Brain pericyte (primary cell): ENCODE results near the gene SESN3.
"Not testable (repeated sequence)": the region's sequence is repeated elsewhere in the genome, so short reads cannot be mapped to it uniquely, and the experiment has no call there.

Source experiments
- DNase-seq: peaks from one replicate; pipeline ENCODE4 v3.0.0-alpha.2; 2012; ENCODE audit warnings: low read depth, low spot score

Gene SESN3

GRCh38 chr11:95219599-95219998, 11.4 kb downstream of the SESN3 start:
- no peak for DNase-seq

GRCh38 chr11:95218149-95218548, 12.9 kb downstream of the SESN3 start:
- DNase-seq, result no peak

- no peak for DNase-seq
Measured at GRCh38 chr11:95212609-95213008, 18.4 kb downstream of the SESN3 start.

GRCh38 chr11:95209535-95209934, 21.5 kb downstream of the SESN3 start:
- DNase-seq, result not testable (repeated sequence)

- DNase-seq, result no peak
Measured at GRCh38 chr11:95200781-95201457, 30.1 kb downstream of the SESN3 start.

GRCh38 chr11:95195831-95196230, 35.2 kb downstream of the SESN3 start:
- DNase-seq, result no peak

GRCh38 chr11:95193541-95193940, 37.5 kb downstream of the SESN3 start:
- no peak for DNase-seq

- no peak for DNase-seq
Measured at GRCh38 chr11:95192717-95193116, 38.3 kb downstream of the SESN3 start.

GRCh38 chr11:95187723-95188122, 43.3 kb downstream of the SESN3 start:
- no peak for DNase-seq

- no peak for DNase-seq
Measured at GRCh38 chr11:95182397-95182796, 48.6 kb downstream of the SESN3 start.

GRCh38 chr11:95175818-95176380, 55.1 kb downstream of the SESN3 start:
- DNase-seq, result no peak

- DNase-seq, result no peak
Measured at GRCh38 chr11:95170294-95170693, 60.7 kb downstream of the SESN3 start.

- DNase-seq, result no peak
Measured at GRCh38 chr11:95166781-95167180, 64.2 kb downstream of the SESN3 start.

- DNase-seq, result no peak
Measured at GRCh38 chr11:95165638-95166037, 65.4 kb downstream of the SESN3 start.

GRCh38 chr11:95163106-95163505, 67.9 kb downstream of the SESN3 start:
- no peak for DNase-seq

GRCh38 chr11:95161248-95161647, 69.8 kb downstream of the SESN3 start:
- DNase-seq, result no peak

- DNase-seq, result no peak
Measured at GRCh38 chr11:95157824-95158223, 73.2 kb downstream of the SESN3 start.

GRCh38 chr11:95156916-95157541, 74.0 kb downstream of the SESN3 start:
- no peak for DNase-seq

GRCh38 chr11:95156133-95156721, 74.8 kb downstream of the SESN3 start:
- DNase-seq, result no peak

- DNase-seq, result no peak
Measured at GRCh38 chr11:95155385-95155784, 75.6 kb downstream of the SESN3 start.

- no peak for DNase-seq
Measured at GRCh38 chr11:95154514-95154913, 76.5 kb downstream of the SESN3 start.

GRCh38 chr11:95153857-95154246, 77.2 kb downstream of the SESN3 start:
- no peak for DNase-seq
